Measurements from ENCODE around the gene STAT6. TPM values are rescaled to one million over a fixed set of nuclear protein-coding genes. Genes with fewer than 3 reads are reported as not detected.
A peak's percentile ranks its signal among the peaks of the same experiment; 100 is the strongest.

Gene STAT6
- total and polyA plus RNA-seq, 2 donors (not counting 1 experiment from before 2014, with no cell fraction given) = 103 to 123 TPM

GRCh38 chr12:57127101-57127725 lies 16.1 kb upstream of the STAT6 start:
- no peaks in the 10 kb centered on the region for H3K9me3 ChIP-seq (ENCODE audit: control insufficient read depth, insufficient read depth, low read depth, low read length)
- no peak overlapping the region for H2AFZ ChIP-seq (ENCODE audit: low read length)
- peak overlapping the region; percentile 20 for H3K9ac ChIP-seq (ENCODE audit: insufficient read depth, low read length)
- peaks cover 37% of the 10 kb centered on the region for H3K79me2 ChIP-seq (ENCODE audit: control insufficient read depth, insufficient read depth, low read length)
- TF ChIP-seq CTCF (conservative IDR thresholded peaks at IDR 0.05 in 1 of 2, IDR thresholded peaks at IDR 0.05 in 1 of 2; ENCODE audit: low read depth in 1 of 2, low read length in 2 of 2) (peak in 1 of 2 donors; percentile 53), EZH2 (IDR thresholded peaks at IDR 0.05; ENCODE audit: low read length, missing control alignments) (no peak)
- H3K4me2 ChIP-seq (ENCODE audit: extremely low read depth, insufficient read depth, low read length) = peak overlapping the region; percentile 91
- peak overlapping the region; percentile 19 for H3K27ac ChIP-seq (ENCODE audit: insufficient read depth, low read length)
- H3K27me3 ChIP-seq (ENCODE audit: control insufficient read depth, insufficient read depth, low read length) = no peaks in the 10 kb centered on the region
- peak overlapping the region; percentile 65 to 86 (median 76) for H3K4me3 ChIP-seq (replicated peaks in 1 of 4; ENCODE audit: control extremely low read depth in 1 of 4, insufficient read depth in 1 of 4, low read depth in 3 of 4, low read length in 4 of 4)
- peaks cover 20% of the 10 kb centered on the region for H3K4me1 ChIP-seq (ENCODE audit: control insufficient read depth, extremely low read depth, insufficient read depth, low read length)
- peak in 1 of 2 donors; percentile 64 for DNase-seq (ENCODE audit: low read depth in 2 of 2)
- peaks cover 4% of the 10 kb centered on the region for H3K36me3 ChIP-seq (ENCODE audit: control insufficient read depth, insufficient read depth, low read length)
- H4K20me1 ChIP-seq (ENCODE audit: control insufficient read depth, extremely low read depth, insufficient read depth, low read length) = no peaks in the 10 kb centered on the region

- no peak overlapping the region for H2AFZ ChIP-seq (ENCODE audit: low read length)
- H4K20me1 ChIP-seq (ENCODE audit: control insufficient read depth, extremely low read depth, insufficient read depth, low read length) = no peaks in the 10 kb centered on the region
- no peak overlapping the region for H3K27ac ChIP-seq (ENCODE audit: insufficient read depth, low read length)
- no peaks in the 10 kb centered on the region for H3K36me3 ChIP-seq (ENCODE audit: control insufficient read depth, insufficient read depth, low read length)
- peak overlapping the region in 1 of 4 experiments; percentile 70 for H3K4me3 ChIP-seq (replicated peaks in 1 of 4; ENCODE audit: control extremely low read depth in 1 of 4, insufficient read depth in 1 of 4, low read depth in 3 of 4, low read length in 4 of 4)
- H3K79me2 ChIP-seq (ENCODE audit: control insufficient read depth, insufficient read depth, low read length) = peaks cover 30% of the 10 kb centered on the region
- H3K9me3 ChIP-seq (ENCODE audit: control insufficient read depth, insufficient read depth, low read depth, low read length) = no peaks in the 10 kb centered on the region
- H3K4me1 ChIP-seq (ENCODE audit: control insufficient read depth, extremely low read depth, insufficient read depth, low read length) = peaks cover 14% of the 10 kb centered on the region
- H3K27me3 ChIP-seq (ENCODE audit: control insufficient read depth, insufficient read depth, low read length) = no peaks in the 10 kb centered on the region
- H3K9ac ChIP-seq (ENCODE audit: insufficient read depth, low read length) = no peak overlapping the region
- DNase-seq (ENCODE audit: low read depth in 2 of 2) = no peak
- no peak for TF ChIP-seq CTCF (conservative IDR thresholded peaks at IDR 0.05 in 1 of 2, IDR thresholded peaks at IDR 0.05 in 1 of 2; ENCODE audit: low read depth in 1 of 2, low read length in 2 of 2)
- no peak for TF ChIP-seq EZH2 (IDR thresholded peaks at IDR 0.05; ENCODE audit: low read length, missing control alignments)
- H3K4me2 ChIP-seq (ENCODE audit: extremely low read depth, insufficient read depth, low read length) = no peak overlapping the region
These were observed 15.4 kb upstream of the STAT6 start for GRCh38 chr12:57126561-57126960.

GRCh38 chr12:57126061-57126460 lies 14.9 kb upstream of the STAT6 start:
- Histone ChIP-seq H3K27ac (ENCODE audit: insufficient read depth, low read length) (no peak overlapping the region), H3K79me2 (ENCODE audit: control insufficient read depth, insufficient read depth, low read length) (peaks cover 25% of the 10 kb centered on the region), H3K27me3 (ENCODE audit: control insufficient read depth, insufficient read depth, low read length) (no peaks in the 10 kb centered on the region), H3K9me3 (ENCODE audit: control insufficient read depth, insufficient read depth, low read depth, low read length) (no peaks in the 10 kb centered on the region), H3K4me2 (ENCODE audit: extremely low read depth, insufficient read depth, low read length) (no peak overlapping the region), H3K4me3 (replicated peaks in 1 of 4; ENCODE audit: control extremely low read depth in 1 of 4, insufficient read depth in 1 of 4, low read depth in 3 of 4, low read length in 4 of 4) (no peak overlapping the region), H3K4me1 (ENCODE audit: control insufficient read depth, extremely low read depth, insufficient read depth, low read length) (peaks cover 11% of the 10 kb centered on the region), H2AFZ (ENCODE audit: low read length) (no peak overlapping the region), H3K36me3 (ENCODE audit: control insufficient read depth, insufficient read depth, low read length) (no peaks in the 10 kb centered on the region), H4K20me1 (ENCODE audit: control insufficient read depth, extremely low read depth, insufficient read depth, low read length) (no peaks in the 10 kb centered on the region), H3K9ac (ENCODE audit: insufficient read depth, low read length) (no peak overlapping the region)
- DNase-seq (ENCODE audit: low read depth in 2 of 2) = no peak
- TF ChIP-seq CTCF (conservative IDR thresholded peaks at IDR 0.05 in 1 of 2, IDR thresholded peaks at IDR 0.05 in 1 of 2; ENCODE audit: low read depth in 1 of 2, low read length in 2 of 2) (no peak), EZH2 (IDR thresholded peaks at IDR 0.05; ENCODE audit: low read length, missing control alignments) (no peak)
